Activated naive CD8-positive, alpha-beta T cell (primary cell): ENCODE measurements around the gene SPSB4.

Source experiments
- H3K27ac Mint-ChIP-seq: one replicate; pipeline ENCODE4 v1.8.0; 2021; ENCODE audit warnings: mixed read lengths
- H3K27me3 Mint-ChIP-seq: one replicate; pipeline ENCODE4 v1.8.0; 2021; ENCODE audit warnings: mixed read lengths
- H3K36me3 Mint-ChIP-seq: one replicate; pipeline ENCODE4 v1.8.0; 2021; ENCODE audit warnings: mixed read lengths
- H3K4me1 Mint-ChIP-seq: one replicate; pipeline ENCODE4 v1.8.0; 2021; ENCODE audit warnings: low read depth, mixed read lengths
- H3K4me3 Mint-ChIP-seq: one replicate; pipeline ENCODE4 v1.8.0; 2021; ENCODE audit warnings: mild to moderate bottlenecking, mixed read lengths
- H3K9me3 Mint-ChIP-seq: one replicate; pipeline ENCODE4 v1.8.0; 2021; ENCODE audit warnings: low read depth, mixed read lengths

Gene SPSB4

GRCh38 chr3:141092663-141093062, 41.5 kb downstream of the SPSB4 start:
- H3K27ac Mint-ChIP-seq = no peak overlapping the region
- H3K4me3 Mint-ChIP-seq = no peak overlapping the region
- no peaks in the 10 kb centered on the region for H3K36me3 Mint-ChIP-seq
- no peaks in the 10 kb centered on the region for H3K27me3 Mint-ChIP-seq
- no peaks in the 10 kb centered on the region for H3K4me1 Mint-ChIP-seq
- H3K9me3 Mint-ChIP-seq = no peaks in the 10 kb centered on the region

DNA sequence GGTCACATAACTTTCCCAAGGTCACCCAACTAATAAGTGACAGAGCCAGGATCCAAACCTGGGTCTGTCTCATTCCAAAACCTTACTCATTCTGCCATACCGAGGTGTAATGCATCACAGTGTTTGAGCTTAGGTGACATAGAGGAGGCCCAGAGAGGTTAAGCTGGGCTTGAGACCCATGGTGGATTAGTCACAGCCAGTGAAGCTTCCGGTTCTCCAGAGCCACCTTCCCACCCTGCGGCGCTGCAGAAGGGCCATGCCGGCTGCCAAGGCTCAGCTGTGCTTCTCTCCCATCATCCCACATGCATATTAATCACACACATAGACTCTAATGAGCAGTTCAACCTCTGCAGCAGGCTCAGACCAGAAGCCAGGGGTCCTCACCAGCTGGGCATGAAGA, 42.2 kb downstream of the SPSB4 start:
- Mint-ChIP-seq H3K36me3 (no peaks in the 10 kb centered on the region), H3K4me3 (no peak overlapping the region), H3K27me3 (no peaks in the 10 kb centered on the region), H3K9me3 (no peaks in the 10 kb centered on the region), H3K4me1 (no peaks in the 10 kb centered on the region), H3K27ac (no peak overlapping the region)

GRCh38 chr3:141093971-141094684, 43.0 kb downstream of the SPSB4 start:
- Mint-ChIP-seq H3K27me3 (no peaks in the 10 kb centered on the region), H3K9me3 (no peaks in the 10 kb centered on the region), H3K4me1 (no peaks in the 10 kb centered on the region), H3K27ac (no peak overlapping the region), H3K4me3 (no peak overlapping the region), H3K36me3 (no peaks in the 10 kb centered on the region)

GRCh38 chr3:141094790-141095545, 43.8 kb downstream of the SPSB4 start:
- no peaks in the 10 kb centered on the region for H3K36me3 Mint-ChIP-seq
- no peaks in the 10 kb centered on the region for H3K9me3 Mint-ChIP-seq
- H3K27me3 Mint-ChIP-seq = peaks cover under 1% of the 10 kb centered on the region
- H3K27ac Mint-ChIP-seq = no peak overlapping the region
- H3K4me1 Mint-ChIP-seq = no peaks in the 10 kb centered on the region
- H3K4me3 Mint-ChIP-seq = no peak overlapping the region

DNA sequence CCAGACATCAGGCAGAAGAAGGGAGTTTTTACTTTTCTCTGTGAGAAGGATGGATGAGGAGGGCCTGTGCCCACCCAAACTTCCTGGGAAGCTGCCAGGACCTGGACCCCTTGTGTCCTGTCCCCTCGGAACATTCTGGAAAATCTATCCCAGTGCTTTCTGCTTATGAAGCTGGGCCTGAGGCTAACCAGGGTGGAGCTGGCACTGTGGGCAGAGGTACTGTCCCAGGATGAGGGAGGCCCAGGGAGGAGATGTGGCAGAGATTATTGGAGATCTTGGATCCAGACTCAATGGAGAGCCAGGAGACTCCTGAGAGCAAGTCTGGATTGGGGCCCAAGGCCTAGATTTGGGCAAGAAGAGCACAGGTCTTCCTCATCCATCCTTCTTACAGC, 44.4 kb downstream of the SPSB4 start:
- Mint-ChIP-seq H3K9me3 (no peaks in the 10 kb centered on the region), H3K27ac (no peak overlapping the region), H3K36me3 (no peaks in the 10 kb centered on the region), H3K27me3 (peaks cover 4% of the 10 kb centered on the region), H3K4me3 (no peak overlapping the region), H3K4me1 (no peaks in the 10 kb centered on the region)

DNA sequence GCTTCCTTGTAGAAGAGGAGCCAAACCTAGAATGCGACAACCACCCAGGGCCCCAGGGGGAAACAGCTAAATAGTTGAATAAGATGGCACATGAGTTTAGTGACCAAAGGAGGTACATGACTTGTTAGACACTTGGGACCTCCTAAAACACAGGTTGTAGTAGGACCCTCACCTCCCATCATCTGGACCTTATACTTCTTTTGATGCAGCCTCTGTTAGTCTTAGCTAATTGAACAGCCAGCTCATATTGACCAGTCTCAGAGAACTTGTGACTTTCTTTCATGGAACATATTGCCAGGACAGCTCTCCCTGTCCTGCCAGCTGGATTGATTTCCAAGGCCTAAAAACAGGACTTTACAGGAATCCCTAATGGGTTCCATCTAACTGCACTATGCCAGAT, 45.0 kb downstream of the SPSB4 start:
- no peaks in the 10 kb centered on the region for H3K4me1 Mint-ChIP-seq
- H3K9me3 Mint-ChIP-seq = no peaks in the 10 kb centered on the region
- peaks cover 4% of the 10 kb centered on the region for H3K27me3 Mint-ChIP-seq
- no peak overlapping the region for H3K27ac Mint-ChIP-seq
- H3K36me3 Mint-ChIP-seq = no peaks in the 10 kb centered on the region
- no peak overlapping the region for H3K4me3 Mint-ChIP-seq

DNA sequence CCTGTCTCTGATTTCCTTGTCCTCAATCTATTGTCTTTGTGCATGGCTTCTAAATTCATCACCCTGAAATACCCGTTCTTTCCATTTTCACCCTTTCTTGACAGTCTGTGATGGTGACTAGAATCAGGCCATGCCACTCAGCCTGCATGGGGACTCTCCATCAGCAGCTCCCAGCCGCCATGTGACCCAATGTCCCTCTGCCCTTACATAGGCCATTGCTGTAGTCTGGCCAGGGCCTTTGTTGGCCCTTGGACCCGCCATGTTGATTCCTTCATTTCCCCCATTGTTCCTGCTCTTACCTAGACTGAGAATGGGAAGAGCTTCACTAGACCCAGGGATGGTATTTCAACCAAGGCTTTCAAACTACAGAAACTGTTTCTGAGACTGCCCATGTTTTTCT, 45.8 kb downstream of the SPSB4 start:
- Mint-ChIP-seq H3K36me3 (no peaks in the 10 kb centered on the region), H3K4me3 (no peak overlapping the region), H3K27me3 (peaks cover 4% of the 10 kb centered on the region), H3K9me3 (no peaks in the 10 kb centered on the region), H3K4me1 (no peaks in the 10 kb centered on the region), H3K27ac (no peak overlapping the region)

DNA sequence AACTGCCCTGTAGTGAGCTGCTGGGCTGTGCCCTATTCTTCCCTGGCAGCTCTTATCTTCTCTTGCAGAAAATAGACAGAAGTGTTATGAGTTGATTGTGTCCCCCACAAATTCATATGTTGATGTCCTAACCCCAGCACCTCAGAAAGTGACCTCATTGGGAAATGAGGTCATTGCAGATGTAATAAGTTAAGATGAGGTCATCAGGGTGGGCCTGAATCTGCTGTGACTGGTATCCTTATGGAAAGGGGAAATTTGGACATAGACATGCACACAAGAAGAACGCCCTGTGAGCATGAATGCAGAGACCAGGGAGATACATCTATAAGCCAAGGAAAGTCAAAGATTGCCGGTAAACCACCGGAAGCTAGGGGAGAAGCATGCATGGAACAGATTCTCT, 49.0 kb downstream of the SPSB4 start:
- H3K27ac Mint-ChIP-seq = no peak overlapping the region
- peaks cover 4% of the 10 kb centered on the region for H3K27me3 Mint-ChIP-seq
- H3K4me1 Mint-ChIP-seq = no peaks in the 10 kb centered on the region
- no peak overlapping the region for H3K4me3 Mint-ChIP-seq
- H3K9me3 Mint-ChIP-seq = no peaks in the 10 kb centered on the region
- H3K36me3 Mint-ChIP-seq = no peaks in the 10 kb centered on the region

DNA sequence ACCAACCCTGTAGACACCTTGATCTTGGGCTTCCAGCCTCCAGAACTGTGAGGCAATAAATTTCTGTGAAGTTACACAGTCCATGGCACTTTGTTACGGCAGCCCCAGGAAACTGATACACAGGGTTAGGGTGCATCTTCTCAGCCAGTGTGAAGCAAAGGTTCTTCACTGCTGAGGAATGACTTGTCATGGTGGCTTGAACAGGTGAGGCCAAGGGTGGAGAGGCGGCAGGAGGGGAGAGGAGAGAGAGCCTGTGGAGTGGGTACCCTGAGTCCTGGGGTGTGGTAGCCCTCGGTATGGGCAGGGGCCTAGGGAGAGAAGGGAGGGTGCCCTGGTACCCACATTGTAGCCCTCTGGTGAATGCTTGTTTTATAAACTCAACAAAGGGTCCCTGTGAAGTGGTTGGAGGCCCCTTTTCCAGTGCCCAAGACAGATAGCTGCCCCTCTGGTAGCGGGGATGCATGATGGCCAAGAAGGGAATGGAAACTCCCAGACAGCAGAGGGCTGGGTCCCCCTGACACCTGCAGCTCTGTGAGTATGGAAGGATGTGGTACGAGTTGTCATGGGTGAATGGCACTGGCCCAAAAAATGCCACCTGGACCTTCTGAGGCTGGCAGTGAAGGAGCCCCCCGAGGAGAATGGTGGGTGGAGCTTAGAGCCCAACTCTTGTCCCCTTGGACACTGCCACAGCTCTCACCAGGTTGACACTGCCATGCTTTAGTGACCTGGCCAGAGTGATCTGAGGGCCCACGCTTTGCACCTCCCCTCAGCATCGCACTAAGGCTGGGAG, 49.6 kb downstream of the SPSB4 start:
- H3K4me1 Mint-ChIP-seq = no peaks in the 10 kb centered on the region
- H3K27ac Mint-ChIP-seq = no peak overlapping the region
- H3K4me3 Mint-ChIP-seq = no peak overlapping the region
- H3K36me3 Mint-ChIP-seq = no peaks in the 10 kb centered on the region
- H3K27me3 Mint-ChIP-seq = peaks cover 4% of the 10 kb centered on the region
- H3K9me3 Mint-ChIP-seq = no peaks in the 10 kb centered on the region

GRCh38 chr3:141102372-141102771, 51.2 kb downstream of the SPSB4 start:
- H3K4me3 Mint-ChIP-seq = no peak overlapping the region
- H3K27ac Mint-ChIP-seq = no peak overlapping the region
- no peaks in the 10 kb centered on the region for H3K4me1 Mint-ChIP-seq
- no peaks in the 10 kb centered on the region for H3K9me3 Mint-ChIP-seq
- H3K27me3 Mint-ChIP-seq = peaks cover 4% of the 10 kb centered on the region
- H3K36me3 Mint-ChIP-seq = no peaks in the 10 kb centered on the region

GRCh38 chr3:141103067-141103466, 51.9 kb downstream of the SPSB4 start:
- Mint-ChIP-seq H3K4me1 (no peaks in the 10 kb centered on the region), H3K36me3 (no peaks in the 10 kb centered on the region), H3K4me3 (no peak overlapping the region), H3K27me3 (peaks cover 4% of the 10 kb centered on the region), H3K9me3 (no peaks in the 10 kb centered on the region), H3K27ac (no peak overlapping the region)

- Mint-ChIP-seq H3K4me1 (no peaks in the 10 kb centered on the region), H3K27me3 (peaks cover 4% of the 10 kb centered on the region), H3K36me3 (no peaks in the 10 kb centered on the region), H3K9me3 (no peaks in the 10 kb centered on the region), H3K27ac (no peak overlapping the region), H3K4me3 (no peak overlapping the region)
Measured at GRCh38 chr3:141103503-141103902, 52.4 kb downstream of the SPSB4 start.

DNA sequence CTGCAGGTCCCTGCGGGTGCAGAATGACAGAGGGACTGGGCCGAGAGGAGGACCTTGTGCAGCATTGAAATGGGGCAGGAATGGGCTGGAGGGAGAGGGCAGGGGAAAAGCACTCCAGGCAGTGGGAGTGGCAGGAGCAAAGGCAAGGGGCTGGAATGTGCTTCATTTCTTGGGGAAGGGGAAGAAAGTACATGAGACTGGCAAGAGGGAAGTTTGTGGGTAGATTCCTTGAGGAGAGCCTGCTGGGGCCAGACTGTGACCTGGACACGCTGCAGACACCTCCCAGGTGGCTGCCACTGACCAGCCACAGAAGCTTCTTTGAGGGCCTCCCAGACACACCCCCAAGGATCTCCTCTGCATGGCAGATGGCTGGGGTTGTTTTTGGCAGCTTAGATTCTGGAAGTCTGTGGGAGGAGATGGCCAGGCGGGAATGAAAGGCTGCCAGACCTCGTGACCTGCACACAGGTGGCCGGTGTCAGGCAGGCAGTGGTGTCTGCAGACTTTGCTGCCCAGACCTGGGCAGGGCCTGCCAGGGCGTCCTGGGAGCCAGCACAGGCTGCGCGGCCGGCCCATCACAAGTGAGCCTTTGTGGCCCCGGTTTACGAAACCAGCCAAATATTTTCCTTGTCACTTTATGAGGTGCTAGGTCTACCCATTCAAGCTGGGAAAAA, 53.1 kb downstream of the SPSB4 start:
- Mint-ChIP-seq H3K4me3 (no peak overlapping the region), H3K27ac (no peak overlapping the region), H3K4me1 (no peaks in the 10 kb centered on the region), H3K36me3 (no peaks in the 10 kb centered on the region), H3K9me3 (no peaks in the 10 kb centered on the region), H3K27me3 (peaks cover 4% of the 10 kb centered on the region)

GRCh38 chr3:141105828-141106628, 54.9 kb downstream of the SPSB4 start:
- H3K27ac Mint-ChIP-seq = no peak overlapping the region
- H3K9me3 Mint-ChIP-seq = no peaks in the 10 kb centered on the region
- no peaks in the 10 kb centered on the region for H3K27me3 Mint-ChIP-seq
- H3K4me1 Mint-ChIP-seq = no peaks in the 10 kb centered on the region
- H3K36me3 Mint-ChIP-seq = no peaks in the 10 kb centered on the region
- no peak overlapping the region for H3K4me3 Mint-ChIP-seq
